Measurements from ENCODE around the gene DRC7. TPM values are rescaled to one million over a fixed set of nuclear protein-coding genes. Genes with fewer than 3 reads are reported as not detected.

Gene DRC7
- polyA plus RNA-seq, 1 donor (not counting 4 experiments of a cell fraction or from before 2014, with no cell fraction given) = not detected

DNA sequence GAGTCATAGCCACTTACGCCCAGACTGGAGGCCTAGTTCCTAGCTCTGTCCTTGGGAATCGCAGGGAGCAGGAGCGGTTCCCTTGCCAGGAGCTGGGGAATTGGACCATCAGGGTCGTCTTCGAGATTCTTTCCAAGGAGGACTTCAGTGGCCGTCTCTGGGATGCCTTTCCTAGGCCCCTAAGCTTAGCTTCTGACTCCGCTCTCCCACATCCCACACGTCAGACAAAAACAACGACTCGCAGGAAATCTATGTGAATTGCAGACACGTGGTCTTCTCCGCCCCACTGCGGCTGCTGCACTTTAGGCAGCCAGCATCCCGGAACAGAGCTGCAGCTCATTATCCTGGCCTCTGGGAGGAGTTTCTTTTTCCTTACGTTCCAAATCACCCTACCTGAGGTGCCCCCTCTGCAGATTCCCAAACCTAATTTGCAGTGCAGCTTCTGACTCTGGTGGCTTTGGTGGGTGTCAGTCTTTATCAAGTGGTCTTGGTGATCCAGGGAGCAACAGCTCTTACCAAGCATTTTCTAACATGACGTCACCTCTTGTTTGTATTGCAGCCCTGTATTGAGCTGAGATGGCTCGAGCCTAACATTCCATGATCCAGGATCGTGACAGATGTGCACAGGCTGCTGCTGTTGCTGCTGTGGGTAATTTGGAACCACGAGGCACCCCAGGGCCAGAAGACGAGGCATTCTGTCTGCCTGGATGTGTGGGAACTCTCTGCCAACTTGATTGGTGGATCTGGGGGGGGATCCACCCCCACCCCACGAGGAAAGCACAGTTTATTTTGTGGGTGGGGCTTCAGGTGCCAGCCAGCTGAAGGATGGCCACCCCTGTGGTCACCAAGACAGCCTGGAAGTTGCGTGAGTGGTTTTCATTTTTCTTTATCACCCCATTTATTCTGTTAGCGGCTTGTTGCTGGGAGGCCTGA is 42.1 kb downstream of the DRC7 start:
- peak; percentile 81 for FAIRE-seq
- peak overlapping the region; percentile 93 for H2AFZ ChIP-seq (ENCODE audit: control insufficient read depth, low read length)
- no peaks in the 10 kb centered on the region for H3K9me1 ChIP-seq (ENCODE audit: control insufficient read depth, extremely low read depth, insufficient read depth, low read length)
- no peaks in the 10 kb centered on the region for H3K27me3 ChIP-seq (ENCODE audit: control insufficient read depth, extremely low read depth, insufficient read depth, low read length)
- H3K4me2 ChIP-seq (ENCODE audit: control insufficient read depth, extremely low read depth, insufficient read depth, low read depth, low read length) = peak overlapping the region; percentile 99
- no peak for DNase-seq (ENCODE audit: low read depth, low spot score)
- H3K4me3 ChIP-seq (ENCODE audit: control insufficient read depth in 2 of 3, extremely low read depth in 1 of 3, insufficient read depth in 2 of 3, low read depth in 1 of 3, low read length in 3 of 3) = peak overlapping the region; percentile 71 to 92 (median 88)
- H3K79me2 ChIP-seq (ENCODE audit: control insufficient read depth, insufficient read depth, low read length) = peaks cover 4% of the 10 kb centered on the region
- H3K9me3 ChIP-seq (ENCODE audit: control insufficient read depth, low read depth, low read length) = no peaks in the 10 kb centered on the region
- H4K20me1 ChIP-seq (ENCODE audit: control insufficient read depth, extremely low read depth, insufficient read depth, low read length) = no peaks in the 10 kb centered on the region
- H3K27ac ChIP-seq (ENCODE audit: control insufficient read depth, insufficient read depth, low read length) = peak overlapping the region; percentile 93
- dilution Hi-C loops (cut with MboI; ENCODE audit: extremely low pct_ligation_motif_present, low sequenced_read_pairs) = no loop called here
- H3K4me1 ChIP-seq (ENCODE audit: control insufficient read depth, extremely low read depth, insufficient read depth, low read length) = peaks cover 41% of the 10 kb centered on the region
- H3K9ac ChIP-seq (ENCODE audit: control insufficient read depth, extremely low read depth, insufficient read depth, low read length) = peak overlapping the region; percentile 97
- no peak for TF ChIP-seq EZH2 (IDR thresholded peaks at IDR 0.05; ENCODE audit: low read length)
- TF ChIP-seq, protein P1, sequence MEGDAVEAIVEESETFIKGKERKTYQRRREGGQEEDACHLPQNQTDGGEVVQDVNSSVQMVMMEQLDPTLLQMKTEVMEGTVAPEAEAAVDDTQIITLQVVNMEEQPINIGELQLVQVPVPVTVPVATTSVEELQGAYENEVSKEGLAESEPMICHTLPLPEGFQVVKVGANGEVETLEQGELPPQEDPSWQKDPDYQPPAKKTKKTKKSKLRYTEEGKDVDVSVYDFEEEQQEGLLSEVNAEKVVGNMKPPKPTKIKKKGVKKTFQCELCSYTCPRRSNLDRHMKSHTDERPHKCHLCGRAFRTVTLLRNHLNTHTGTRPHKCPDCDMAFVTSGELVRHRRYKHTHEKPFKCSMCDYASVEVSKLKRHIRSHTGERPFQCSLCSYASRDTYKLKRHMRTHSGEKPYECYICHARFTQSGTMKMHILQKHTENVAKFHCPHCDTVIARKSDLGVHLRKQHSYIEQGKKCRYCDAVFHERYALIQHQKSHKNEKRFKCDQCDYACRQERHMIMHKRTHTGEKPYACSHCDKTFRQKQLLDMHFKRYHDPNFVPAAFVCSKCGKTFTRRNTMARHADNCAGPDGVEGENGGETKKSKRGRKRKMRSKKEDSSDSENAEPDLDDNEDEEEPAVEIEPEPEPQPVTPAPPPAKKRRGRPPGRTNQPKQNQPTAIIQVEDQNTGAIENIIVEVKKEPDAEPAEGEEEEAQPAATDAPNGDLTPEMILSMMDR (optimal IDR thresholded peaks at IDR 0.05 in 1 of 3, IDR thresholded peaks at IDR 0.05 in 1 of 3, conservative IDR thresholded peaks at IDR 0.05 in 1 of 3; ENCODE audit: extremely low read depth in 1 of 3, insufficient read depth in 2 of 3, low read length in 3 of 3) = peak; percentile 12 to 44 (median 40)
- H3K36me3 ChIP-seq (ENCODE audit: control insufficient read depth in 2 of 2, extremely low read depth in 1 of 2, insufficient read depth in 2 of 2, low read length in 2 of 2) = peaks cover 0 to 7% of the 10 kb centered on the region in 2 experiments

GRCh38 chr16:57738844-57739243 is 44.2 kb downstream of the DRC7 start:
- no peak for FAIRE-seq

More at GRCh38 chr16:57738844-57739243, 44.2 kb downstream of the DRC7 start:
- H3K9me1 ChIP-seq (ENCODE audit: control insufficient read depth, extremely low read depth, insufficient read depth, low read length) = peaks cover 3% of the 10 kb centered on the region
- TF ChIP-seq, protein P1 (optimal IDR thresholded peaks at IDR 0.05 in 1 of 3, IDR thresholded peaks at IDR 0.05 in 1 of 3, conservative IDR thresholded peaks at IDR 0.05 in 1 of 3; ENCODE audit: extremely low read depth in 1 of 3, insufficient read depth in 2 of 3, low read length in 3 of 3) = no peak
- TF ChIP-seq EZH2 (IDR thresholded peaks at IDR 0.05; ENCODE audit: low read length) = no peak
- no peak overlapping the region for H2AFZ ChIP-seq (ENCODE audit: control insufficient read depth, low read length)
- H3K27me3 ChIP-seq (ENCODE audit: control insufficient read depth, extremely low read depth, insufficient read depth, low read length) = no peaks in the 10 kb centered on the region
- H3K4me3 ChIP-seq (ENCODE audit: control insufficient read depth in 2 of 3, extremely low read depth in 1 of 3, insufficient read depth in 2 of 3, low read depth in 1 of 3, low read length in 3 of 3) = no peak overlapping the region
- H3K36me3 ChIP-seq (ENCODE audit: control insufficient read depth in 2 of 2, extremely low read depth in 1 of 2, insufficient read depth in 2 of 2, low read length in 2 of 2) = peaks cover 0 to 7% of the 10 kb centered on the region in 2 experiments
- peaks cover 4% of the 10 kb centered on the region for H3K79me2 ChIP-seq (ENCODE audit: control insufficient read depth, insufficient read depth, low read length)
- no peaks in the 10 kb centered on the region for H3K9me3 ChIP-seq (ENCODE audit: control insufficient read depth, low read depth, low read length)
- H3K27ac ChIP-seq (ENCODE audit: control insufficient read depth, insufficient read depth, low read length) = no peak overlapping the region
- H3K4me2 ChIP-seq (ENCODE audit: control insufficient read depth, extremely low read depth, insufficient read depth, low read depth, low read length) = no peak overlapping the region
- H3K4me1 ChIP-seq (ENCODE audit: control insufficient read depth, extremely low read depth, insufficient read depth, low read length) = peaks cover 51% of the 10 kb centered on the region
- no peak for DNase-seq (ENCODE audit: low read depth, low spot score)
- no peaks in the 10 kb centered on the region for H4K20me1 ChIP-seq (ENCODE audit: control insufficient read depth, extremely low read depth, insufficient read depth, low read length)
- no peak overlapping the region for H3K9ac ChIP-seq (ENCODE audit: control insufficient read depth, extremely low read depth, insufficient read depth, low read length)
- dilution Hi-C loops (cut with MboI; ENCODE audit: extremely low pct_ligation_motif_present, low sequenced_read_pairs) = no loop called here

Data from keratinocyte (primary cell).